ENCODE data around the gene MYL11. TPM values are rescaled to one million over a fixed set of nuclear protein-coding genes. Genes with fewer than 3 reads are reported as not detected.
"Not testable (repeated sequence)": the region's sequence is repeated elsewhere in the genome, so short reads cannot be mapped to it uniquely, and the experiment has no call there.

Gene MYL11
- not detected in 2 replicates for total RNA-seq

GRCh38 chr16:30374538-30374937, at the start of gene MYL11:
Gene MYL11 (plus strand): TSS chr16:30374802. CDS start chr16:30374858, 56 bp downstream.
- DNase-seq = no peak

GRCh38 chr16:30334473-30334989, 40.1 kb upstream of the MYL11 start:
- peak; percentile 57 for DNase-seq

- DNase-seq = peak; percentile 80
Measured at GRCh38 chr16:30335028-30335597, 39.5 kb upstream of the MYL11 start.

- DNase-seq = no peak
Measured at GRCh38 chr16:30335598-30336474, 38.8 kb upstream of the MYL11 start.

- not testable (repeated sequence) for DNase-seq
Measured at GRCh38 chr16:30337964-30338357, 36.6 kb upstream of the MYL11 start.

- not testable (repeated sequence) for DNase-seq
Measured at GRCh38 chr16:30338715-30339114, 35.9 kb upstream of the MYL11 start.

- DNase-seq = no peak
Measured at GRCh38 chr16:30340621-30341020, 34.0 kb upstream of the MYL11 start.

- DNase-seq = not testable (repeated sequence)
Measured at GRCh38 chr16:30341971-30342370, 32.6 kb upstream of the MYL11 start.

GRCh38 chr16:30342751-30343490, 31.7 kb upstream of the MYL11 start:
- DNase-seq = no peak

- not testable (repeated sequence) for DNase-seq
Measured at GRCh38 chr16:30343491-30343820, 31.1 kb upstream of the MYL11 start.

- no peak for DNase-seq
Measured at GRCh38 chr16:30346286-30346685, 28.3 kb upstream of the MYL11 start.

- no peak for DNase-seq
Measured at GRCh38 chr16:30348113-30348512, 26.5 kb upstream of the MYL11 start.

- DNase-seq = no peak
Measured at GRCh38 chr16:30348929-30349328, 25.7 kb upstream of the MYL11 start.

GRCh38 chr16:30349675-30350074, 24.9 kb upstream of the MYL11 start:
- DNase-seq = no peak

- no peak for DNase-seq
Measured at GRCh38 chr16:30350134-30350871, 24.3 kb upstream of the MYL11 start.

GRCh38 chr16:30351001-30351441, 23.6 kb upstream of the MYL11 start:
- no peak for DNase-seq

GRCh38 chr16:30351586-30352419, 22.8 kb upstream of the MYL11 start:
- DNase-seq = peak; percentile 97

- DNase-seq = peak; percentile 48
Measured at GRCh38 chr16:30352488-30353401, 21.9 kb upstream of the MYL11 start.

GRCh38 chr16:30353438-30354129, 21.0 kb upstream of the MYL11 start:
- no peak for DNase-seq
